Sigmoid colon (tissue), 7 donors: ENCODE results near the gene LINGO1. TPM values are rescaled to one million over a fixed set of nuclear protein-coding genes. Genes with fewer than 3 reads are reported as not detected.

ENCODE experiments used
- DNase-seq: peaks from one replicate; pipeline ENCODE4 v3.0.0-alpha.2; 2019
- H3K27ac ChIP-seq, 4 donors: fragments of 200-600 bp; sonication (generic); one replicate each; pipeline ENCODE4 v1.5.1; 2016 to 2019; ENCODE audit warnings: mild to moderate bottlenecking in 1 of 4
- H3K27me3 ChIP-seq, 3 donors: fragments of 200-600 bp; sonication (generic); one replicate each; pipeline ENCODE4 v1.5.1; 2019; ENCODE audit warnings: mild to moderate bottlenecking in 1 of 3
- H3K36me3 ChIP-seq, 4 donors: fragments of 200-600 bp; sonication (generic); one replicate each; pipeline ENCODE4 v1.5.1; 2016 to 2019
- H3K4me1 ChIP-seq, 4 donors: fragments of 200-600 bp; sonication (generic); one replicate each; pipeline ENCODE4 v1.5.1; 2017 to 2019
- H3K4me3 ChIP-seq, 4 donors: fragments of 200-600 bp; sonication (generic); one replicate each; pipeline ENCODE4 v1.5.1; 2017 to 2019; ENCODE audit warnings: mild to moderate bottlenecking in 2 of 4, moderate library complexity in 1 of 4
- H3K9me3 ChIP-seq, 4 donors: fragments of 200-600 bp in 3 of 4; sonication (generic) in 3 of 4; one replicate each; pipeline versions ENCODE4 v1.5.1 to v1.6.1; 2013 to 2019
- EP300 ChIP-seq, 4 donors: sonication (generic); formaldehyde crosslinking; IDR thresholded peaks; one replicate each; pipeline ENCODE4 v1.6.1; 2017; ENCODE audit warnings: antibody characterized with exemption in 4 of 4
- POLR2A ChIP-seq, 2 donors: fragments of 450-650 bp; IDR thresholded peaks; one replicate each; pipeline ENCODE4 v1.6.1; 2016; ENCODE audit warnings: antibody characterized with exemption in 2 of 2, mild to moderate bottlenecking in 2 of 2, moderate library complexity in 2 of 2
- POLR2AphosphoS5 ChIP-seq, 4 donors: sonication (generic); formaldehyde crosslinking; IDR thresholded peaks; one replicate each; pipeline ENCODE4 v1.6.1; 2017; ENCODE audit warnings: antibody characterized with exemption in 4 of 4
- WGBS, 2 donors: extraction: QIAGEN DNeasy Blood & Tissue Kit; methylation state at CpG; one replicate each; pipeline ENCODE4 v1.1.7; 2013; 5-methylcytosine and 5-hydroxymethylcytosine counted together
- intact Hi-C: fragments of 100-400 bp; cut with DNase I; formaldehyde crosslinking; loops from one replicate; pipeline ENCODE4 v1.15.1; 2023
- polyA plus RNA-seq, 3 donors: library from polyadenylated mRNA; stranded (reverse); fragments of 200-250 nt; gene quantifications; one replicate each; pipeline ENCODE4 v1.2.3, GENCODE V29; 2013
- total RNA-seq, 4 donors: library from RNA; depleted of rRNA; stranded (reverse); fragments of >200 nt; gene quantifications; one replicate each; pipeline ENCODE4 v1.1.0, GENCODE V29; 2016
- TF ChIP-seq, protein P1 (sequence below), 4 experiments: fragments of 450-650 bp in 3 of 4; fragments of 200-600 bp in 1 of 4; IDR thresholded peaks; one replicate each; pipeline ENCODE4 v1.5.1; 2016 to 2019; ENCODE audit warnings: antibody characterized with exemption in 4 of 4, mild to moderate bottlenecking in 3 of 4, moderate library complexity in 2 of 4
- donor health status: healthy with polysubstance abuse.
- donor health status: Bipolar disorder and iron deficiency.
- donor health status: healthy.

The LINGO1 gene
- total and polyA plus RNA-seq, 7 donors: under 0.01 to 3.9 (median 0.68) TPM

DNA sequence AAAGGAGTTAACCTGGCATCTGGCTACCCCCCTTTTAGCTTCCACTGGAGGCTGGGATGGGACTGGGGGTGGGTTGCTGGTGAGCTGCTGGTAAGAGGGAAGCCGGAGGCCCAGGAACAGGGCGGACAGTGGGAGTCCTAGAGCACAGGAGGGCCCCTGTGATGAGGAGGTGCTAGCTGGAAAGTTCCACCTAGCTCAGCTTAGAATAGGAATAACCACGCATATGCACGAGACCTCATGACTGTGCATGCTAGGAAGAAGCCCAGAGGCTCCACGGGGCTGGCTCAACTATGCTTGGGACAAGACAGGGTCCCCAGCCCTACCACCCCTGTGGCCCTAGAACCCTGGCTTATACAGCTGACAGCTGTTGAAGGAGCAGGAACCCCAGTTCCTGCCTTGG is 34.1 kb downstream of the LINGO1 start:
- no peak overlapping the region for H3K4me3 ChIP-seq
- no peak for TF ChIP-seq POLR2AphosphoS5 (IDR thresholded peaks at IDR 0.05)
- TF ChIP-seq EP300 (IDR thresholded peaks at IDR 0.05): no peak
- TF ChIP-seq, protein P1, sequence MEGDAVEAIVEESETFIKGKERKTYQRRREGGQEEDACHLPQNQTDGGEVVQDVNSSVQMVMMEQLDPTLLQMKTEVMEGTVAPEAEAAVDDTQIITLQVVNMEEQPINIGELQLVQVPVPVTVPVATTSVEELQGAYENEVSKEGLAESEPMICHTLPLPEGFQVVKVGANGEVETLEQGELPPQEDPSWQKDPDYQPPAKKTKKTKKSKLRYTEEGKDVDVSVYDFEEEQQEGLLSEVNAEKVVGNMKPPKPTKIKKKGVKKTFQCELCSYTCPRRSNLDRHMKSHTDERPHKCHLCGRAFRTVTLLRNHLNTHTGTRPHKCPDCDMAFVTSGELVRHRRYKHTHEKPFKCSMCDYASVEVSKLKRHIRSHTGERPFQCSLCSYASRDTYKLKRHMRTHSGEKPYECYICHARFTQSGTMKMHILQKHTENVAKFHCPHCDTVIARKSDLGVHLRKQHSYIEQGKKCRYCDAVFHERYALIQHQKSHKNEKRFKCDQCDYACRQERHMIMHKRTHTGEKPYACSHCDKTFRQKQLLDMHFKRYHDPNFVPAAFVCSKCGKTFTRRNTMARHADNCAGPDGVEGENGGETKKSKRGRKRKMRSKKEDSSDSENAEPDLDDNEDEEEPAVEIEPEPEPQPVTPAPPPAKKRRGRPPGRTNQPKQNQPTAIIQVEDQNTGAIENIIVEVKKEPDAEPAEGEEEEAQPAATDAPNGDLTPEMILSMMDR (IDR thresholded peaks at IDR 0.05): no peak
- no peak overlapping the region for H3K27ac ChIP-seq
- intact Hi-C loops: no loop called here
- no peaks in the 10 kb centered on the region for H3K27me3 ChIP-seq
- no peaks in the 10 kb centered on the region for H3K9me3 ChIP-seq
- no peak for DNase-seq
- 86 to 94% methylated on average over 5 of the region's 5 CpGs for WGBS, 2 donors
- no peaks in the 10 kb centered on the region for H3K36me3 ChIP-seq
- no peaks in the 10 kb centered on the region for H3K4me1 ChIP-seq

DNA sequence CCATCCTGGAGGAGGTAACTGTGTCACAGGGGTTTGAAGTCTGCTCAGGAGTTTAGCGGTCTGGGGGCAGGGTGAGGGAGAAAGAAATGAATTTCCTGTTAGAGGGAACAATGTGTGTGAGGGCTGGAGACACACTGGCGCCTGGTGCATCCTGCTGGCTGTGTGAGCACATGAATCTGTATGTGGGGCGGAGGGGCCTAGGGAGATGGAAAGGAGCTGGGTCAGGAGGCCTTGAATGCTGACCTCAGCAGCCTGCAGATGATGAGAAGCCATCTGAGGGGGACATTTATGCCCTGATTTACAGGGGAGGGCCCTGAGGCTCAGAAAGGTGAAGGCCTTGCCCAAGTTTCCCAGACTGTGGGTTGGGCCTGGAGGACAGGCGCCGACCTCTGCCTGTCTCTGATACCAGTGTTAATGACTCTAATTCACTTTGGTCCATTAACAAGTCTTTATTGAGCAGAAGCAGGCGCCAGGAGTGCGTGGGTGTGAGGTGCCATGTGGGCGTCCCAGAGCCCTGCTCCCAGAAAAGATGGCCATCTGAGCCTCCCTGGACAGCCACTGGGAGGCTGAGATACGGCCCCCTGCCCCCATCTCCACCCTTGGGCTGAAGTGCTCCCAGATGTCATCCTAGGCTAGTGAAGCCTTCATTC is 34.8 kb downstream of the LINGO1 start:
- Histone ChIP-seq H3K36me3 (no peaks in the 10 kb centered on the region), H3K4me1 (no peaks in the 10 kb centered on the region), H3K4me3 (no peak overlapping the region), H3K9me3 (no peaks in the 10 kb centered on the region), H3K27me3 (no peaks in the 10 kb centered on the region), H3K27ac (no peak overlapping the region)
- intact Hi-C loops: no loop called here
- TF ChIP-seq, protein P1 (IDR thresholded peaks at IDR 0.05): no peak
- no peak for TF ChIP-seq POLR2AphosphoS5 (IDR thresholded peaks at IDR 0.05)
- TF ChIP-seq EP300 (IDR thresholded peaks at IDR 0.05): no peak
- no peak for TF ChIP-seq POLR2A (IDR thresholded peaks at IDR 0.05)
- WGBS, 2 donors: 86 to 87% methylated on average over 9 of the region's 9 CpGs
- DNase-seq: no peak

DNA sequence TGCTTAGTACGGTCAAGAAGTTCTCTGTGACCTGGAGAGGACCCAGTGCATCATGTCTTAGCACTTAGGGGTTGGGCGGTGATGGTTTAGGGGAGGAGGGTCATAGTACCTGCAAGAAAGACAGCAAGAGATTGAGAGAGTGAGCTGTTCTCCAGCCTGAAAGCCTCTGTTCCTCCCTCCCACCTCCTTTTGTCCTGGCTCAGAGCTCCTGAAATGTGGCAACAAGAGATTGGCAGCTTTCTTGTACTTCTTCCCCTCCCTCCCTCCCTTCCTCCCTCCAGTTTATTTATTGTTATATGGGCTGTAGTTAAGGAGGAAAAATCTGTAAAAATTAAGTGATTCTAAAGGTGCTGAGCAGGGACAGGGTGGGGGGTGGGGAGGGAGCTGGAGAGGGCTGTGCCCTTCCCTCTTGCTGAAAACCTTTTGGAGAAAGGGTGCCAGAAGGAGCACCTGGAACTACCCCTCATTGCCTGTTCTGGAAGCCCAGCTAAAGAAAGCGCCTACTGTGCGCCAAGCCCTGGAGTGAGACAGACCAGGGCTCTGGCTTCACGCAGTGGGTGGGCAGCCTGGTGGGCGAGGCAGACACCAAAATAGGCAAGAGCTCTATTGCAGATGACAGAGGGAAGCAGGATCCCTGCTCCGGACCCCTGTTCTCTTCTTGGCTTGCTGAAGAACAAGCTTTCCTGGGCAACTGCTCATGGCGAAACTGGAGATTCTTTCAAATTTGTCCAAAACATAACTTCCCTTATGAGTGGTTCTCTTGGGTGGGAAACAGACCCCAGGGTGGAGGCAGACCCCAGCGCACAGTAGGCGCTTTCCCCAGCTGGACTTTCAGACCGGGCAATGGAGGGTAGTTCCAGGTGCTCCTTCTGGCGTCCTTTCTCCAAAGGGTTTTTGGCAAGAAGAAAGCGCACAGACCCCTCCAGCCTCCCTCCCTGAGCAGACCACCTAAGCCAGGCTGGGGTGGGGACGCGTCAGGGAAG is 35.6 kb downstream of the LINGO1 start:
- no peaks in the 10 kb centered on the region for H3K9me3 ChIP-seq
- no peaks in the 10 kb centered on the region for H3K27me3 ChIP-seq
- no peaks in the 10 kb centered on the region for H3K4me1 ChIP-seq
- TF ChIP-seq POLR2A (IDR thresholded peaks at IDR 0.05) (no peak), POLR2AphosphoS5 (IDR thresholded peaks at IDR 0.05) (no peak), EP300 (IDR thresholded peaks at IDR 0.05) (no peak)
- TF ChIP-seq, protein P1 (IDR thresholded peaks at IDR 0.05): no peak
- H3K36me3 ChIP-seq: no peaks in the 10 kb centered on the region
- WGBS, 2 donors: 93 to 95% methylated on average over 15 of the region's 15 CpGs
- no peak overlapping the region for H3K27ac ChIP-seq
- DNase-seq: no peak
- intact Hi-C loops: no loop called here
- H3K4me3 ChIP-seq: no peak overlapping the region

DNA sequence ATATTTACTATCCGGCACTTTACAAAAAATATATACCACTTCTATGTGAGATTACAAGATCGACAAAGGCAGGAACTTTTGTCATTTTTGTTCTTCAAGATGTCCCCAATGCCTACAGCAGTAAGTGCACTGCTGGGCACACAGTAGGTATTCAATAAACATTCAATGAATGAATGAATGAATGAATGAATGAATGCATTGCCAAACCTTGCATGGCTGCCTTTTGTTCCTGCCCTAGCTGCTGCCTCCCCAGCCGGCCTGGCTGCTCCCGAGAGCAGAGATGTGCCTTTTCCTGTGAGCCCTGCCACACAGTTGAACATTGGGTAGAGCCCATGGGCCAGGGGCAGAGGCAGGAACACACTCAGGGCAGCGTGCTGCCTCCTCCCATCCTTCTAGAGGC is 37.5 kb downstream of the LINGO1 start:
- no peak overlapping the region for H3K4me3 ChIP-seq
- intact Hi-C loops: no loop called here
- no peaks in the 10 kb centered on the region for H3K9me3 ChIP-seq
- no peak for DNase-seq
- WGBS, 2 donors: 88 to 89% methylated on average over 5 of the region's 5 CpGs
- H3K27ac ChIP-seq: no peak overlapping the region
- H3K36me3 ChIP-seq: no peaks in the 10 kb centered on the region
- TF ChIP-seq, protein P1 (IDR thresholded peaks at IDR 0.05): no peak
- TF ChIP-seq POLR2AphosphoS5 (IDR thresholded peaks at IDR 0.05): no peak
- TF ChIP-seq POLR2A (IDR thresholded peaks at IDR 0.05): no peak
- no peak for TF ChIP-seq EP300 (IDR thresholded peaks at IDR 0.05)
- H3K27me3 ChIP-seq: no peaks in the 10 kb centered on the region
- no peaks in the 10 kb centered on the region for H3K4me1 ChIP-seq
